ENCODE measurements around the gene IL32. TPM values are rescaled to one million over a fixed set of nuclear protein-coding genes. Genes with fewer than 3 reads are reported as not detected.
A peak's percentile ranks its signal among the peaks of the same experiment; 100 is the strongest.
"Not testable (repeated sequence)": the region's sequence is repeated elsewhere in the genome, so short reads cannot be mapped to it uniquely, and the experiment has no call there.

The IL32 gene
- total and polyA plus RNA-seq, 8 donors, result 151 to 928 (median 274) TPM

DNA sequence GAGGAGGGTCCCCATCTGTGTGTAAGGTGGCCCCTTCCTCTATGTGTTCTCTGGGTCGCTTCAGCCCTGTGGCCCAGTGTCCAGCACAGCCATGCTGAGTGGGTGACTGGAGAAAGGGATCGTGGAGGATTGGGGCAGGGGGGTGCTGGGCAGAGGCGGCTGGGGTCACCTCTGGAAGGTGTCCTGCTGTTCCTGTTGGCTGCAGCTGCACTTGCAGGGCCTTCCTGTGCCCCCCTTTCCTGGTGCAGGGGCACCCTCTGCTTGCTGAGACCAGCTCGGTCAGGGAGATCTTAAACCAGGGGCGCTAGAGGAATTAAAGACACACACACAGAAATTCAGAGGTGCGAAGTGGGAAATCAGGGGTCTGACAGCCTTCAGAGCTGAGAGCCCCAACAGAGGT is 11.1 kb downstream of the IL32 start:
- DNase-seq, result peak in 1 of 6 donors; percentile 13
- intact Hi-C loops (cut with DNase I), result no loop called here
- ATAC-seq, result no peak
- no peaks in the 10 kb centered on the region for H3K9me3 ChIP-seq
- H3K36me3 ChIP-seq, result no peaks in the 10 kb centered on the region
- H3K27ac ChIP-seq, result no peak overlapping the region
- WGBS, 2 donors, result 66 to 70% methylated on average over 6 of the region's 6 CpGs
- no peak for FAIRE-seq
- H3K27me3 ChIP-seq, result no peaks in the 10 kb centered on the region
- TF ChIP-seq, protein P1, sequence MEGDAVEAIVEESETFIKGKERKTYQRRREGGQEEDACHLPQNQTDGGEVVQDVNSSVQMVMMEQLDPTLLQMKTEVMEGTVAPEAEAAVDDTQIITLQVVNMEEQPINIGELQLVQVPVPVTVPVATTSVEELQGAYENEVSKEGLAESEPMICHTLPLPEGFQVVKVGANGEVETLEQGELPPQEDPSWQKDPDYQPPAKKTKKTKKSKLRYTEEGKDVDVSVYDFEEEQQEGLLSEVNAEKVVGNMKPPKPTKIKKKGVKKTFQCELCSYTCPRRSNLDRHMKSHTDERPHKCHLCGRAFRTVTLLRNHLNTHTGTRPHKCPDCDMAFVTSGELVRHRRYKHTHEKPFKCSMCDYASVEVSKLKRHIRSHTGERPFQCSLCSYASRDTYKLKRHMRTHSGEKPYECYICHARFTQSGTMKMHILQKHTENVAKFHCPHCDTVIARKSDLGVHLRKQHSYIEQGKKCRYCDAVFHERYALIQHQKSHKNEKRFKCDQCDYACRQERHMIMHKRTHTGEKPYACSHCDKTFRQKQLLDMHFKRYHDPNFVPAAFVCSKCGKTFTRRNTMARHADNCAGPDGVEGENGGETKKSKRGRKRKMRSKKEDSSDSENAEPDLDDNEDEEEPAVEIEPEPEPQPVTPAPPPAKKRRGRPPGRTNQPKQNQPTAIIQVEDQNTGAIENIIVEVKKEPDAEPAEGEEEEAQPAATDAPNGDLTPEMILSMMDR (IDR thresholded peaks at IDR 0.05), result no peak
- no peak overlapping the region for H3K4me3 ChIP-seq
- no peaks in the 10 kb centered on the region for H3K4me1 ChIP-seq

DNA sequence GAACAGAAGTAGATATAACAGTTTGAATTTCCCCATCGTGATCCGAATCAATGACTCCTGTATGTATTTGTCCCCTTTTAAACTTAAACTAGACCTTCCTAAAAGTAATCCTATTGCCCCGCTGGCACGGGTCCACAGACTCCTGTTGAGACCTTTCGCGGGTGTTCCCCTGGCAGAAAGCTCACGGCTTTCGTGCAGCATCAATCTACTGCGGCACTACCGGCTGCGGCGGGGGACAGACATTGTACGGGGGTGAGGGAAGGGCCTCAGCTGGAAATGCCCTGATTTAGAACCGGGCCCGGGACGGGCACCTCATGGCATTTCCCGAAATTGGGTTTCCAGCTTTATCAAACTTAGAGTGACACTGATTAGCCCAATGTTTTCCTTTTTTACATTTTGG is 14.6 kb downstream of the IL32 start:
- DNase-seq, result peak in 1 of 6 donors; percentile 26
- Histone ChIP-seq H3K27me3 (no peaks in the 10 kb centered on the region), H3K4me3 (no peak overlapping the region), H3K4me1 (no peaks in the 10 kb centered on the region), H3K9me3 (no peaks in the 10 kb centered on the region), H3K36me3 (no peaks in the 10 kb centered on the region), H3K27ac (no peak overlapping the region)
- ATAC-seq, result no peak
- intact Hi-C loops (cut with DNase I), result no loop called here
- TF ChIP-seq, protein P1 (IDR thresholded peaks at IDR 0.05), result no peak
- no peak for FAIRE-seq
- WGBS, 2 donors, result 79 to 89% methylated on average over 17 of the region's 17 CpGs

DNA sequence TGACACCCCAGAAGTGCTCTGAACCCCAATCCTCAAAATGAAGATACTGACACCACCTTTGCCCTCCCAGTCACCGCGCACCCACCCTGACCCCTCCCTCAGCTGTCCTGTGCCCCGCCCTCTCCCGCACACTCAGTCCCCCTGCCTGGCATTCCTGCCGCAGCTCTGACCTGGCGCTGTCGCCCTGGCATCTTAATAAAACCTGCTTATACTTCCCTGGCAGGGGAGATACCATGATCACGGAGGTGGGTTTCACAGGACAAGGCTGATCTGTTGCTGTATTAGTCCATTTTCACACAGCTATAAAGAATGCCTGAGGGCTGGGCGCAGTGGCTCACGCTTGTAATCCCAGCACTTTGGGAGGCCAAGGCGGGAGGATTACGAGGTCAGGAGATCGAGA is 16.5 kb downstream of the IL32 start:
- H3K27me3 ChIP-seq; ATAC-seq; FAIRE-seq; H3K4me3 ChIP-seq; intact Hi-C loops (cut with DNase I); H3K27ac ChIP-seq; H3K4me1 ChIP-seq; H3K9me3 ChIP-seq; H3K36me3 ChIP-seq: not testable (repeated sequence)
- DNase-seq, result peak in 1 of 6 donors; percentile 23
- 83 to 87% methylated on average over 12 to 13 of the region's 13 CpGs for WGBS, 2 donors

DNA sequence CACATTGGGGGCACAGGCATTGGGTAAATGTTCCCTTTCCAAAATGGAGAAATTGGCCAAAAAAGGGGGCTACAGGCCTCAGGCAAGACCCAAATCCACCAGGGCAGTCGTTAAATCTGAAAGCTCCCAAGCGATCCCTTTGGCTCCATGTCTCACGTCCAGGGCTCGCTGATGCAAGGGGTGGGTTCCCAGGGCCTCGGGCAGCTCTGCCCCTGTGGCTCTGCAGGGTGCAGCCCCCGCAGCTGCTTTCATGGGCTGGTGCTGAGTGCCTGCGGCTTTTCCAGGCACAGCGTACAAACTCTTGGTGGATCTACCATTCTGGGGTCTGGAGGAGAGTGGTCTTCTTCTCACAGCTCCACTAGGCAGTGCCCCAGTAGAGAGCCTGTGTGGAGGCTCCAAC is 18.0 kb downstream of the IL32 start:
- H3K4me3 ChIP-seq; H3K27me3 ChIP-seq; H3K9me3 ChIP-seq; intact Hi-C loops (cut with DNase I); H3K4me1 ChIP-seq; H3K27ac ChIP-seq; H3K36me3 ChIP-seq; FAIRE-seq; ATAC-seq: not testable (repeated sequence)
- DNase-seq, result peak in 2 of 6 donors; percentile 6 to 12
- WGBS, 2 donors, result 84 to 90% methylated on average over 8 of the region's 8 CpGs

DNA sequence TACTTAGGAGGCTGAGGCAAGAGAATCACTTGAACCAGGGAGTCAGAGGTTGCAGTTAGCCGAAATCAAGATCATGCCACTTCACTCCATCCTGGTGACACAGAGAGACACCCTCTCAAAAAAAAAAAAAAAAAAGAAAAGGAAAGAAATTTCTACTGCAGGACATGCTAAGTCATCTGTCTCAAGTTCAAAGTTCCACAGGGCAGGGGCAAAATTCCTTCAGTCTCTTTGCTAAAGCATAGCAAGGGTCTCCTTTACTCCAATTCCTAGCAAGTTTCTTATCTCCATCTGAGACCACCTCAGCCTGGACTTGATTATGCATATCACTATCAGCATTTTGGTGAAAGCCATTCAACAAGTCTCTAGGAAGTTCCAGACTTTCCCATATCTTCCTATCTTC is 19.1 kb downstream of the IL32 start:
- WGBS, 2 donors, result 77 to 89% methylated on average over 1 of the region's 1 CpG
- intact Hi-C loops (cut with DNase I), result no loop called here
- TF ChIP-seq, protein P1 (IDR thresholded peaks at IDR 0.05), result no peak

DNA sequence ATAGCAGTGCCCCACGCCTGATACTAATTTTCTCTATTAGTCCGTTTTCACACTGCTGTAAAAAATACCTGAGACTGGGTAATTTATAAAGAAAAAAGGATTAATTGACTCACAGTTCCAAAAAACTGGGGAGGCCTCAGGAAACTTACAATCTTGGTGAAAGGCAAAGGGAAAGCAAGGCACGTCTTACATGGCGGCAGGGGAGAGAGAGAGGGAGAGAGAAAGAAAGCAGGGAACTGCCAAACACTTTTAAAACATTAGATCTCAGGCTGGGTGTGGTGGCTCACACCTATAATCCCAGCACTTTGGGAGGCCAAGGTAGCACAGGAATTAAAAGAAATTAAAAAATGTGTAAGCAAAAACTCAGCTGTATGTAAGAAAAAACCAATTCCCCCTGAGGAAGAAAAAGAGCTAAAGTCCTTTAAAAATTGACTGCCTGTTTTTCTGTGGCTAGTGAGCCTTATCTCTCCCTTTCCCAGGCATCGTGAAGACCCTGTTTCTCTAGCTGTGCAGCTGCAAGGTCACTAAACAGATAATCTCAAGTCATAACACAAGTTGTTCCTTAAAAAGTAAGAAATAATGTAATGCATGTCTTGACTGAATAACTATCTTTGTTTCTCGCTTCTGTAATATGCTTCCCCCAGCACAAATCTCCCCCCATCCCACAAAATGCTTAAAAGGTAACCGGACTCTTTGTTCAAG is 19.7 kb downstream of the IL32 start:
- Histone ChIP-seq H3K4me1 (no peaks in the 10 kb centered on the region), H3K36me3 (no peaks in the 10 kb centered on the region), H3K27ac (no peak overlapping the region), H3K4me3 (no peak overlapping the region), H3K9me3 (no peaks in the 10 kb centered on the region), H3K27me3 (no peaks in the 10 kb centered on the region)
- whole genome bisulfite sequencing, 2 donors, result 73 to 74% methylated on average over 7 of the region's 7 CpGs
- intact Hi-C loops (cut with DNase I), result no loop called here
- ATAC-seq (no peak), DNase-seq (no peak), FAIRE-seq (no peak)
- TF ChIP-seq, protein P1 (IDR thresholded peaks at IDR 0.05), result no peak

More for the DNA sequence above, 19.1 kb downstream of the IL32 start:
- H3K4me1 ChIP-seq, result no peaks in the 10 kb centered on the region
- ATAC-seq, result no peak
- no peaks in the 10 kb centered on the region for H3K36me3 ChIP-seq
- H3K4me3 ChIP-seq, result no peak overlapping the region
- H3K27me3 ChIP-seq, result no peaks in the 10 kb centered on the region
- DNase-seq, result no peak
- FAIRE-seq, result no peak
- H3K9me3 ChIP-seq, result no peaks in the 10 kb centered on the region
- H3K27ac ChIP-seq, result no peak overlapping the region
